Transverse colon (tissue), 4 donors: ENCODE data around the gene JCHAIN. TPM values are rescaled to one million over a fixed set of nuclear protein-coding genes. Genes with fewer than 3 reads are reported as not detected.
"Not testable (repeated sequence)": the region's sequence is repeated elsewhere in the genome, so short reads cannot be mapped to it uniquely, and the experiment has no call there.

Source experiments
- DNase-seq: peaks from one replicate; pipeline ENCODE4 v3.0.0-alpha.2; 2019
- H3K27ac ChIP-seq, 4 donors: fragments of 200-600 bp; sonication (generic); 2 replicates each; pipeline ENCODE4 v1.5.1; 2016 to 2018; ENCODE audit warnings: inconsistent platforms in 4 of 4
- H3K27me3 ChIP-seq: fragments of 200-600 bp; sonication (generic); 2 replicates; pipeline ENCODE4 v1.5.1; 2017; ENCODE audit warnings: inconsistent platforms
- H3K36me3 ChIP-seq, 4 donors: fragments of 200-600 bp; sonication (generic); 2 replicates each; pipeline ENCODE4 v1.5.1; 2017 to 2019; ENCODE audit warnings: inconsistent platforms in 4 of 4
- H3K4me1 ChIP-seq, 4 donors: fragments of 200-600 bp; sonication (generic); 2 replicates each; pipeline ENCODE4 v1.5.1; 2017 to 2020; ENCODE audit warnings: inconsistent platforms in 4 of 4
- H3K4me3 ChIP-seq, 4 donors: fragments of 200-600 bp; sonication (generic); 1 replicate in 1 of 4; 2 replicates in 3 of 4; pipeline versions ENCODE4 v1.5.1 to v1.6.1; 2017 to 2019; ENCODE audit warnings: inconsistent platforms in 4 of 4
- H3K9me3 ChIP-seq, 2 donors: fragments of 200-600 bp; sonication (generic); 2 replicates each; pipeline ENCODE4 v1.5.1; 2017 to 2019; ENCODE audit warnings: inconsistent platforms in 2 of 2
- EP300 ChIP-seq: sonication (generic); formaldehyde crosslinking; IDR thresholded peaks from one replicate; pipeline ENCODE4 v1.6.1; 2017; ENCODE audit warnings: antibody characterized with exemption, low read depth
- POLR2A ChIP-seq: fragments of 450-650 bp; IDR thresholded peaks from one replicate; pipeline ENCODE4 v1.6.1; 2016; ENCODE audit warnings: antibody characterized with exemption, mild to moderate bottlenecking, moderate library complexity
- POLR2AphosphoS5 ChIP-seq, 3 donors: sonication (generic); formaldehyde crosslinking; IDR thresholded peaks; one replicate each; pipeline ENCODE4 v1.6.1; 2016; ENCODE audit warnings: antibody characterized with exemption in 3 of 3
- WGBS, 2 donors: methylation state at CpG; one replicate each; pipeline ENCODE4 v1.1.5; 2018; ENCODE audit warnings: low coverage in 1 of 2; 5-methylcytosine and 5-hydroxymethylcytosine counted together
- in situ Hi-C, 4 donors: fragments of 200-750 bp; cut with MboI; loops; one replicate each; pipeline versions ENCODE4 v1.15.0 to v1.15.1; 2017; ENCODE audit warnings: low sequenced_read_pairs in 3 of 4, low pct_ligation_motif_present in 1 of 4, low pct_unique_long_range_greater_than_20kb in 1 of 4
- intact Hi-C: fragments of 100-400 bp; cut with DNase I; formaldehyde crosslinking; loops from one replicate; pipeline ENCODE4 v1.15.1; 2023; ENCODE audit warnings: low total_unique reads
- total RNA-seq, 4 donors: library from RNA; depleted of rRNA; stranded (reverse); fragments of >200 nt; gene quantifications; one replicate each; pipeline ENCODE4 v1.1.0, GENCODE V29; 2016
- TF ChIP-seq, protein P1 (sequence below), 5 experiments: fragments of 200-600 bp in 3 of 5; fragments of 450-650 bp in 2 of 5; sonication (generic) in 3 of 5; IDR thresholded peaks; 1 replicate in 2 of 5; 2 replicates in 3 of 5; pipeline ENCODE4 v1.5.1; 2016 to 2017; ENCODE audit warnings: antibody characterized with exemption in 5 of 5, inconsistent platforms in 3 of 5, mild to moderate bottlenecking in 2 of 5, moderate library complexity in 1 of 5

Gene JCHAIN
- total RNA-seq, 4 donors from 2014 or later, result 38.2 to 1,497 (median 176) TPM

DNA sequence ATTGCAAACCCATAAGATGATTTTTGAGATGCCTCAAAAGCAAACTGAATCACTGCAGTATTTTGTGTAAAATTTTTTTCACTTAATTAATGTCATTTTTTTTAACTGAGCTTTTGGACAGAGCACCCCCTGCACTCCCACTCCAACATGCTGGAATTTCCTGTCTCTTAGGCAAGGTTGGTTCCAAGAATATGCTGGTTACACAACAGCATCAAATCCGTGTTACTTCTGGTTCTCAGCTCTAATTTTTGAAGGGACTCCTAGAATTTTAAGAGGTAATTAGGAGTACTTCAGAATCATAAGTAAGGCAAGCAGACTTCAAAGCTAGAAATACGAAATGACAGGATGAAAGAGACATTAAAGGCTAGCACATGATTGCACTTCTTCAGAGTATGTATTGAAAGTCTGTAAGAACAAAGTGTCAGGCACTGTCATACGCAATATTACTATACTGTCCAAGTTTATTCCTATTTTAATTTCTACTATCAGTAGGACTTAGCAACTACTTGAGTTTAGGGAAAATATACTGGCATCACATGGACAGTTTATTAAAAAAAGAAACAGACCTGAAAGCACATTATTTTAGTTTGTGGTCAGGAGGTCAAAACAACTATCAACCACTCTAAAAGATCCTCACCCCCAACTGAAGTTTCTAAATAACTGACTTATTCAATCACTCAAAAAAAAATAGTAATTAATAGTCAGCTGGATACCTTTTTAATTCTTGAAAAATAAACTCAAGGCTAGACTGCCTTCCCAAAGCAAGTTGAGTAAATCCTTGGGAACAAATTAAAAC is 1.6 kb upstream of the JCHAIN start:
- no peaks in the 10 kb centered on the region for H3K27me3 ChIP-seq
- DNase-seq, result no peak
- in situ Hi-C loops, result loop anchor here in 3 of 4 donors (25.0 kb wide), 2 partner anchors 319 to 1044 kb away; partner anchors contain the start of gene DCK (in 1 of the 3)
- TF ChIP-seq POLR2AphosphoS5 (IDR thresholded peaks at IDR 0.05) (no peak), POLR2A (no peak), EP300 (no peak)
- TF ChIP-seq, protein P1, sequence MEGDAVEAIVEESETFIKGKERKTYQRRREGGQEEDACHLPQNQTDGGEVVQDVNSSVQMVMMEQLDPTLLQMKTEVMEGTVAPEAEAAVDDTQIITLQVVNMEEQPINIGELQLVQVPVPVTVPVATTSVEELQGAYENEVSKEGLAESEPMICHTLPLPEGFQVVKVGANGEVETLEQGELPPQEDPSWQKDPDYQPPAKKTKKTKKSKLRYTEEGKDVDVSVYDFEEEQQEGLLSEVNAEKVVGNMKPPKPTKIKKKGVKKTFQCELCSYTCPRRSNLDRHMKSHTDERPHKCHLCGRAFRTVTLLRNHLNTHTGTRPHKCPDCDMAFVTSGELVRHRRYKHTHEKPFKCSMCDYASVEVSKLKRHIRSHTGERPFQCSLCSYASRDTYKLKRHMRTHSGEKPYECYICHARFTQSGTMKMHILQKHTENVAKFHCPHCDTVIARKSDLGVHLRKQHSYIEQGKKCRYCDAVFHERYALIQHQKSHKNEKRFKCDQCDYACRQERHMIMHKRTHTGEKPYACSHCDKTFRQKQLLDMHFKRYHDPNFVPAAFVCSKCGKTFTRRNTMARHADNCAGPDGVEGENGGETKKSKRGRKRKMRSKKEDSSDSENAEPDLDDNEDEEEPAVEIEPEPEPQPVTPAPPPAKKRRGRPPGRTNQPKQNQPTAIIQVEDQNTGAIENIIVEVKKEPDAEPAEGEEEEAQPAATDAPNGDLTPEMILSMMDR (IDR thresholded peaks at IDR 0.05), result no peak
- intact Hi-C loops, result no loop called here
- H3K9me3 ChIP-seq, result no peaks in the 10 kb centered on the region
- WGBS, 2 donors, result 55 to 69% methylated on average over 3 of the region's 3 CpGs
- no peak overlapping the region for H3K4me3 ChIP-seq
- no peaks in the 10 kb centered on the region for H3K4me1 ChIP-seq
- H3K36me3 ChIP-seq, result no peaks in the 10 kb centered on the region
- H3K27ac ChIP-seq, result peak overlapping the region in 2 of 4 donors; percentile 48 to 52

- H3K27ac ChIP-seq, H3K27me3 ChIP-seq, H3K9me3 ChIP-seq, intact Hi-C loops, H3K4me3 ChIP-seq, H3K36me3 ChIP-seq, DNase-seq, H3K4me1 ChIP-seq: not testable (repeated sequence)
- WGBS, 2 donors, result 68 to 83% methylated on average over 5 of the region's 5 CpGs
- in situ Hi-C loops, result loop anchor here in 3 of 4 donors (25.0 kb wide), 2 partner anchors 326 to 1051 kb away; partner anchors contain the start of gene DCK (in 1 of the 3)
These were observed 4.9 kb downstream of the JCHAIN start for GRCh38 chr4:70661309-70661922.

- TF ChIP-seq, protein P1 (IDR thresholded peaks at IDR 0.05), result no peak
- TF ChIP-seq EP300 (no peak), POLR2AphosphoS5 (IDR thresholded peaks at IDR 0.05) (no peak), POLR2A (no peak)
- 76 to 83% methylated on average over 3 to 4 of the region's 4 CpGs for WGBS, 2 donors
- in situ Hi-C loops, result loop anchor here in 3 of 4 donors (25.0 kb wide), 2 partner anchors 327 to 1052 kb away; partner anchors contain the start of gene DCK (in 1 of the 3)
- no peaks in the 10 kb centered on the region for H3K27me3 ChIP-seq
- intact Hi-C loops, result no loop called here
- no peaks in the 10 kb centered on the region for H3K4me1 ChIP-seq
- no peaks in the 10 kb centered on the region for H3K9me3 ChIP-seq
- no peaks in the 10 kb centered on the region for H3K36me3 ChIP-seq
- H3K4me3 ChIP-seq, result no peak overlapping the region
- H3K27ac ChIP-seq, result no peak overlapping the region
- DNase-seq, result no peak
These were observed 6.2 kb downstream of the JCHAIN start for GRCh38 chr4:70660106-70660505.

- no peak for DNase-seq
- TF ChIP-seq POLR2AphosphoS5 (IDR thresholded peaks at IDR 0.05), result no peak
- no peak for TF ChIP-seq POLR2A
- TF ChIP-seq EP300, result no peak
- TF ChIP-seq, protein P1 (IDR thresholded peaks at IDR 0.05), result no peak
- Histone ChIP-seq H3K4me3 (no peak overlapping the region), H3K4me1 (no peaks in the 10 kb centered on the region), H3K9me3 (no peaks in the 10 kb centered on the region), H3K27ac (no peak overlapping the region), H3K27me3 (no peaks in the 10 kb centered on the region), H3K36me3 (no peaks in the 10 kb centered on the region)
- in situ Hi-C loops (loop anchor here in 3 of 4 donors (25.0 kb wide), 2 partner anchors 329 to 1054 kb away; partner anchors contain the start of gene DCK (in 1 of the 3)), intact Hi-C loops (no loop called here)
- 31 to 33% methylated on average over 2 to 3 of the region's 3 CpGs for WGBS, 2 donors
These were observed 7.9 kb downstream of the JCHAIN start for GRCh38 chr4:70658418-70658817.
